AG04450 (cell line): ENCODE data around the gene BCAR3. TPM values are rescaled to one million over a fixed set of nuclear protein-coding genes. Genes with fewer than 3 reads are reported as not detected.
A peak's percentile ranks its signal among the peaks of the same experiment; 100 is the strongest.

Source experiments
- CTCF ChIA-PET: fragments of 300-600, 350-600 bp; formaldehyde crosslinking; extraction: SDS; loops from one replicate; lab custom pipeline; 2022; ENCODE audit warnings: antibody characterized with exemption, inconsistent platforms; lab: Charles Lee
- POLR2A ChIA-PET: fragments of 350-600 bp; formaldehyde crosslinking; extraction: SDS; loops from one replicate; lab custom pipeline; 2021; ENCODE audit warnings: antibody characterized with exemption, inconsistent platforms; lab: Yijun Ruan, JAX
- DNase-seq: peaks from one replicate; pipeline ENCODE4 v3.0.0-alpha.2; 2011; ENCODE audit warnings: low read depth, low spot score
- H3K27ac ChIP-seq: one replicate; pipeline ENCODE4 v1.5.1; 2012; ENCODE audit warnings: low read depth, low read length, control low read depth
- H3K27me3 ChIP-seq: one replicate; pipeline ENCODE4 v1.6.0; 2012; ENCODE audit warnings: low read length; ENCODE audit not compliant: control insufficient read depth, insufficient read depth
- H3K4me3 ChIP-seq: 2 replicates; pipeline ENCODE4 v1.5.1; 2011; ENCODE audit warnings: mild to moderate bottlenecking, low read depth, low read length, control low read depth
- H3K9me3 ChIP-seq: 2 replicates; pipeline ENCODE4 v1.5.1; 2012; ENCODE audit warnings: low read length; ENCODE audit not compliant: control insufficient read depth, insufficient read depth
- polyA plus RNA-seq: library from polyadenylated mRNA; depleted of rRNA; stranded (reverse); fragments of >200 nt; gene quantifications from 2 replicates; pipeline ENCODE4 v1.2.3, GENCODE V29; 2011
- TF ChIP-seq, protein P1 (sequence below): IDR thresholded peaks from 2 replicates; pipeline ENCODE4 v1.5.1; 2011; ENCODE audit warnings: low read depth, low read length, control low read depth, inconsistent platforms

Gene BCAR3
- polyA plus RNA-seq, 1 experiment: 20.6 TPM

DNA sequence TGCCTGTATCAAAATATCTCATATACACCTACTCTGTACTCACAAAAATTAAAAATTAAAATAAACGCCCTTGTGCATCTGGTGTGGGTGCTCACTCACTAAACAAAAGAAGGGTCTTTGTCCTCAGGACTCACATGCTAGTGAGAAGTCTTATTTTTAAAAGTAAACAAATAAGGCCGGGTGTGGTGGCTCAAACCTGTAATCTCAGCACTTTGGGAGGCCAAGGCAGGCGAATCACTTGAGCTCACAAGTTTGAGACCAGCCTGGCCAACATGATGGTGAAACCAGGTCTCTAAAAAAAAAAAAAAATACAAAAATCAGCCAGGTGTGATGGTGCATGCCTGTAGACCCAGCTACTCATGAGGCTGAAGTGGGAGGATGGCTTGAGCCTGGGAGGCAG is 51.5 kb downstream of the BCAR3 start:
- TF ChIP-seq, protein P1, sequence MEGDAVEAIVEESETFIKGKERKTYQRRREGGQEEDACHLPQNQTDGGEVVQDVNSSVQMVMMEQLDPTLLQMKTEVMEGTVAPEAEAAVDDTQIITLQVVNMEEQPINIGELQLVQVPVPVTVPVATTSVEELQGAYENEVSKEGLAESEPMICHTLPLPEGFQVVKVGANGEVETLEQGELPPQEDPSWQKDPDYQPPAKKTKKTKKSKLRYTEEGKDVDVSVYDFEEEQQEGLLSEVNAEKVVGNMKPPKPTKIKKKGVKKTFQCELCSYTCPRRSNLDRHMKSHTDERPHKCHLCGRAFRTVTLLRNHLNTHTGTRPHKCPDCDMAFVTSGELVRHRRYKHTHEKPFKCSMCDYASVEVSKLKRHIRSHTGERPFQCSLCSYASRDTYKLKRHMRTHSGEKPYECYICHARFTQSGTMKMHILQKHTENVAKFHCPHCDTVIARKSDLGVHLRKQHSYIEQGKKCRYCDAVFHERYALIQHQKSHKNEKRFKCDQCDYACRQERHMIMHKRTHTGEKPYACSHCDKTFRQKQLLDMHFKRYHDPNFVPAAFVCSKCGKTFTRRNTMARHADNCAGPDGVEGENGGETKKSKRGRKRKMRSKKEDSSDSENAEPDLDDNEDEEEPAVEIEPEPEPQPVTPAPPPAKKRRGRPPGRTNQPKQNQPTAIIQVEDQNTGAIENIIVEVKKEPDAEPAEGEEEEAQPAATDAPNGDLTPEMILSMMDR: no peak
- CTCF ChIA-PET: interaction anchor here (0.7 to 8.7 kb wide), 43 partner anchors 8 to 326 kb away, joined by 3 to 270 read pairs (median 6); partner anchors contain the start of gene BCAR3
- DNase-seq: no peak
- H3K27me3 ChIP-seq: no peaks in the 10 kb centered on the region
- H3K4me3 ChIP-seq: no peak overlapping the region
- no peaks in the 10 kb centered on the region for H3K9me3 ChIP-seq
- POLR2A ChIA-PET: interaction anchor here (0.5 to 1.5 kb wide), 3 partner anchors 73 to 187 kb away, joined by 3 to 6 read pairs (median 5); no protein-coding TSS in a partner anchor
- no peak overlapping the region for H3K27ac ChIP-seq

DNA sequence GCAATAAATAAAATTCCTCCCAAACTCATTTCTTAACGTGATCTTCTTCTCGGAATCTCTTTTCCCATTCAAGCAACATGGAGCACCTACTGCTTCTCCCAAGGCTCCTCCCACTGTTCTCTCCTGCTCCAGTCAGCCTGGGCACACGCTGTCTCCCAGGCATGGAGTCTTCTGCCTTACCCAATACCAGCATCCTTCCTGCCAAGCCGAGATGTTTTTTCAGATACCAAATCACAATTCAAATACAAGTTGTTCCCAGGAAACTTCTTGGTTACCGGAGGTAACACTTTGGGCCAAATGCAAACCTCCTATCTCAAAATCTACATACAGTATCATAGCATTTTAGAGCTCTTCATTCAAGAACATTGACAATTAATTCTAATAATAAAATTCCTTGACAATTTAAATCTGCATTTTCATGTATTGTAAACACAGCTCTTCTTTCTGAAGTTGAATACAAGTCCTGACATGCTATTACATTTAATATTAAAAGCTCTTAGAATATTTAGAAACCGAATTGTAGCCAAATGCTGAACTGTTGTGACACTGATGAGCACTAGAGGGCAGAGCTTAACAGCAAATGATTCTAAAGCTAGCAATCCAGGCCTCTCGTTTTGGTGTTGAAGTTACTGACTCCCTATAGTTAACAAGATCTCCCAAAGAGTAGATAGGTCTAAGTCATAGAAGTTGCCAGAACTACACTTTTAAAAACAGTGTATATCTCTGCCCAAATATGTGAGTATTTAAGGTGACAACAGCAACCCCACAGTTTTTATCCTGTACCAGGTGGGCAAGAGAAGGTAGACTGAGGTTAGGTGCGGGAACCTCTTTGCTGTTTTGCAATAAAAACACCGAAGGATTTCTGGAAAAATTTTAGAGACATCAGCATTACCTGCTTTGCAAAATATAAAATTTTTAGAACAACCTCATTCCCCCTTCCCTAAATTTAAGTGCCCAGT is 52.3 kb downstream of the BCAR3 start:
- ChIA-PET CTCF (interaction anchor here (0.6 to 8.7 kb wide), 83 partner anchors 9 to 562 kb away, joined by 3 to 270 read pairs (median 5); partner anchors contain the start of gene BCAR3), POLR2A (interaction anchor here (0.5 to 1.5 kb wide), 6 partner anchors 72 to 250 kb away, joined by 3 to 6 read pairs (median 4); partner anchors contain the start of gene DNTTIP2)
- Histone ChIP-seq H3K9me3 (no peaks in the 10 kb centered on the region), H3K27ac (no peak overlapping the region), H3K4me3 (no peak overlapping the region), H3K27me3 (no peaks in the 10 kb centered on the region)
- DNase-seq: peak; percentile 67
- TF ChIP-seq, protein P1: peak; percentile 77

DNA sequence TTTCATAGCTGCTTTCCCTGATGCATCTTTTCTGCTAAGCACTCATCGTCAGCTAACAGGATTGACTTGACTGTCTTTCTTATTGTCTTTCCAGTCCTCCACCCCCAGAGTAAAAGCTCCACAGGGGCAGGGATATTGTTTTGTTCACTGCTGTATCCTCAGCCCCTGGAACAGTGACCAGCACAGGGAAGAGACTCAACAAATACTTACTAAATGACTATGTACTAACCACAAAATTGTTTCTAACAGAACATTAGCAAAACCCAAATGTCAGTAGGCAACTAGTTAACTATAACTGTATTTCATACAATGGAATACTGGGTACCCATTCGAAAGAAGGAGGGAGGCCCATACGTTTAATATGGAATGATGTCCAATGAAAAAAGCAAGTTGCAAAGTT is 53.0 kb downstream of the BCAR3 start:
- TF ChIP-seq, protein P1: no peak
- Histone ChIP-seq H3K9me3 (no peaks in the 10 kb centered on the region), H3K4me3 (no peak overlapping the region), H3K27ac (no peak overlapping the region), H3K27me3 (no peaks in the 10 kb centered on the region)
- POLR2A ChIA-PET: interaction anchor here (0.8 kb wide), 1 partner anchor 215 kb away, joined by 5 read pairs; no protein-coding TSS in a partner anchor
- DNase-seq: no peak
- CTCF ChIA-PET: interaction anchor here (0.6 to 8.7 kb wide), 67 partner anchors 8 to 562 kb away, joined by 3 to 270 read pairs (median 5); partner anchors contain the start of gene BCAR3

DNA sequence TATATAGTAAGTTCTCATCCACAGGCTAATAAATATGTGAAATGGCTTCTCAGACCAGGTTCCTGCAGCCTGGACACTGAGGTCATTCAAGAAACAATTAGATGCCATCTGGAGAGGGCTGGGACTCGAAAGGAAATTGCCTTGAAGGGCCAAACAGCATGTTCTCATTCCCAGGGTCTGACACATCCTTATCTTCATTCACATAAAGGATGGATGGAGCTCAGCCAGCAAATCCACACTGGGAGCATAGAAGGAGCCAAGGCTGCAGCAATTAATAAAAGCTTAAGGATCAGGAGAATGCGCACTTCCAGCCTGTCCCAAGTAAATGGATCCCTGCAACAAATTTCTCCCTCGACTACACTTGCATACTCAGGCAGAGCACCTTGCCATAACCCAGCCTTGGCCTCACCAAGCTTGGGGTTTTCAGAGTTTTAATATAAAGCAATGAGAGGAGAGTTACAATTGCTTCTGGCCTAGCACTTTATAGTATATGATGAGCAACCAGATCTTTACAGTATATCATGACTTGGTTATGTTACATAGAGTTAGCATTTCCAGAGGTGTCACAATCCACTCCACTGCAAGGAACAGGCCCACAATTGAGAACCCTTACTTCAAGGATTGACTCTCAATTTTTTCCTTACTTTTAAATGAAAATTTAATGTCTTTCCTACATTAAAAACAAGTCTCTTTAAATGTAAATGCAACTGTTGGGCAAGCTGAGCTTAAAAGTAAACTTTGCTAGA is 55.9 kb downstream of the BCAR3 start:
- no peak for DNase-seq
- peak overlapping the region; percentile 55 for H3K27ac ChIP-seq
- no peaks in the 10 kb centered on the region for H3K9me3 ChIP-seq
- CTCF ChIA-PET: interaction anchor here (0.6 to 8.7 kb wide), 9 partner anchors 11 to 255 kb away, joined by 3 to 217 read pairs (median 4); no protein-coding TSS in a partner anchor
- no peak overlapping the region for H3K4me3 ChIP-seq
- POLR2A ChIA-PET: interaction anchor here (1.0 kb wide), 2 partner anchors 19 to 220 kb away, joined by 3 to 5 read pairs; no protein-coding TSS in a partner anchor
- no peaks in the 10 kb centered on the region for H3K27me3 ChIP-seq
- TF ChIP-seq, protein P1: no peak
